KOPT-K1 (cell line): Measurements from ENCODE around the gene INTS7.
"Not testable (repeated sequence)": the region's sequence is repeated elsewhere in the genome, so short reads cannot be mapped to it uniquely, and the experiment has no call there.

Experiments
- H3K27ac ChIP-seq: fragments of 200-600 bp; sonication (generic); 2 replicates; pipeline ENCODE4 v1.5.1; 2016; ENCODE audit warnings: antibody characterized with exemption, mild to moderate bottlenecking, low read depth, low read length; ENCODE audit not compliant: poor library complexity, severe bottlenecking
- H3K36me3 ChIP-seq: fragments of 200-600 bp; sonication (generic); 2 replicates; pipeline ENCODE4 v1.5.1; 2017; ENCODE audit warnings: antibody characterized with exemption, mild to moderate bottlenecking, low read length, moderate library complexity; ENCODE audit not compliant: insufficient read depth
- H3K9me3 ChIP-seq: fragments of 200-600 bp; sonication (generic); 2 replicates; pipeline ENCODE4 v1.5.1; 2017; ENCODE audit warnings: antibody characterized with exemption, low read length, mild to moderate bottlenecking; ENCODE audit not compliant: insufficient read depth, poor library complexity, severe bottlenecking

The INTS7 gene

DNA sequence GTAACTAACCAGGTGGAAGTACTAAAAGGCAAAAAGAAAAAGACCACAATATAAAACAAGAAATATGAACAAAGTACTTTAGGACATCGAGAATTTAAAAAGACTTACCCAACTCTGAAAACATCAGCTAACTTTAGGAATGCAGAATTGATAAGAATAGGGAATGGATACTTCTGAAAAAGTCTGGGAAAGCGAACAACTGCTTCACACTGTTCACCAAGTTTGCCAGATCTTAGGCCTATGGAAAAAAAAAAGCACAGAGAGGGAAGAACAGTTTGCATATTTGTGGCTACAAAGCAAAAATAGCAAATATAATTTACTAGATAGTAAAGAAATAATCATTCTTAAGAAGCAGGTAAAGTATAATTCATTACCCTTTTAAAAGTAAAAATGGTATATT lies 14.4 kb downstream of the INTS7 start:
- H3K36me3 ChIP-seq: peaks cover 78% of the 10 kb centered on the region
- no peak overlapping the region for H3K27ac ChIP-seq
- peaks cover 16% of the 10 kb centered on the region for H3K9me3 ChIP-seq

GRCh38 chr1:212013672-212014071 lies 21.7 kb downstream of the INTS7 start:
- H3K27ac ChIP-seq: no peak overlapping the region
- H3K36me3 ChIP-seq: peaks cover 74% of the 10 kb centered on the region
- no peaks in the 10 kb centered on the region for H3K9me3 ChIP-seq

- no peak overlapping the region for H3K27ac ChIP-seq
- peaks cover 77% of the 10 kb centered on the region for H3K36me3 ChIP-seq
- no peaks in the 10 kb centered on the region for H3K9me3 ChIP-seq
These were observed 23.2 kb downstream of the INTS7 start for GRCh38 chr1:212012034-212012740.

- Histone ChIP-seq H3K36me3 (peaks cover 83% of the 10 kb centered on the region), H3K9me3 (no peaks in the 10 kb centered on the region), H3K27ac (peak overlapping the region; percentile 11)
These were observed 25.4 kb downstream of the INTS7 start for GRCh38 chr1:212010004-212010403.

DNA sequence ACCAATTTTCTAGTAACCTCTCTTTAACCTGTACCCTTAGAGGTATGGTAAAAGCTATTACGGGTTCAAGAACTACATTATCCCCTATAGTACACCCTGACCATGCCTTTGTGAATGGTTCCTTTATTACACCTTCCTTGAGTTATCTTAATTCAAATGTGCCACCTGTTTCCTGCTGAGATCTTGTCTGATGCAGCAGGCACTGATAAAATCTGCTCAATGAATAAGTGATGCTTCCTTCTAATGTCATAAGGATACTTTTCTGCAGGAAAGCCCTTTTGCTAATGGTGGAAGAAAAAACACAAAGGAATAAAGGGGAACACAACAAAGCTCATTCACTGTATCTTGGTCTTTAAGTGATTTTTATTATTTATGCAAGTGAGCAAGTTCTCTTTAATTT lies 25.8 kb downstream of the INTS7 start:
- peaks cover 87% of the 10 kb centered on the region for H3K36me3 ChIP-seq
- H3K9me3 ChIP-seq: no peaks in the 10 kb centered on the region
- no peak overlapping the region for H3K27ac ChIP-seq

DNA sequence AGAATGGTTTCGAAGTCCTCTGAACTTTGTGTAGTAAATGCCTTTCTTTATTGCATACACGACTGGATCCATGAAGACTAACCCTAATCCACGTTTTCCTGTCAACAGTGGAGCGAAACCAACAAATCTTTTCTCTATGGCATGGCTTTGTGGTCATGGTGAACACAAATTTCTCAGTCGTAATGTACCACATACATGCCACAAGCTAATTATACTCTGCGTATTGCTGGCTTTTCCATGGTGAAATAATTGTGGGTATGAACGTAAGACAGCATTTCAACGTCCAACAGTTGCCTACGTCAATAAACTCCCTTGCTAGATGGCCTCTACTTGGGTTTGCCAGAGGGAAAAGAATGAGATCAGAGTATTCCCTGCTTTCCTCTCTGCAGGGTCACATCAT lies 27.5 kb downstream of the INTS7 start:
- H3K36me3 ChIP-seq: peaks cover 90% of the 10 kb centered on the region
- no peaks in the 10 kb centered on the region for H3K9me3 ChIP-seq
- no peak overlapping the region for H3K27ac ChIP-seq

DNA sequence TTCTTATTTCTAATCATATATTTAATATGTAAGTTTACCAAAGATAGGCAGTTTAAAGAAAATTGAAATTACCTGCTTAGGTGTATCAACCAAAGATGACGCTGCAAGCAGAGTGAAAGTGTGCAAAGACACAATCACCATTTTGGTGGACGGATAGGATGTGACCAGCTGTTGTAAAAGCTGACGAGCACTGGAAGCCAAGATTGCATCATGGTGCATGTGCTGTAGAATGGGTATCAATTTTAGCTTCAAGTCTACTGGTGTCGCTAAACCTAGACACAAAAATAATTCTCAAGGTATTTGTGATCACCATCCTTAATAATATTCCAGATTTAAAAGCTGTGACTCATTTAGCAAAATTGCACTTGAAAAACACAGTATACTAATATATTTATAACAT lies 28.2 kb downstream of the INTS7 start:
- H3K9me3 ChIP-seq: no peaks in the 10 kb centered on the region
- no peak overlapping the region for H3K27ac ChIP-seq
- peaks cover 90% of the 10 kb centered on the region for H3K36me3 ChIP-seq

DNA sequence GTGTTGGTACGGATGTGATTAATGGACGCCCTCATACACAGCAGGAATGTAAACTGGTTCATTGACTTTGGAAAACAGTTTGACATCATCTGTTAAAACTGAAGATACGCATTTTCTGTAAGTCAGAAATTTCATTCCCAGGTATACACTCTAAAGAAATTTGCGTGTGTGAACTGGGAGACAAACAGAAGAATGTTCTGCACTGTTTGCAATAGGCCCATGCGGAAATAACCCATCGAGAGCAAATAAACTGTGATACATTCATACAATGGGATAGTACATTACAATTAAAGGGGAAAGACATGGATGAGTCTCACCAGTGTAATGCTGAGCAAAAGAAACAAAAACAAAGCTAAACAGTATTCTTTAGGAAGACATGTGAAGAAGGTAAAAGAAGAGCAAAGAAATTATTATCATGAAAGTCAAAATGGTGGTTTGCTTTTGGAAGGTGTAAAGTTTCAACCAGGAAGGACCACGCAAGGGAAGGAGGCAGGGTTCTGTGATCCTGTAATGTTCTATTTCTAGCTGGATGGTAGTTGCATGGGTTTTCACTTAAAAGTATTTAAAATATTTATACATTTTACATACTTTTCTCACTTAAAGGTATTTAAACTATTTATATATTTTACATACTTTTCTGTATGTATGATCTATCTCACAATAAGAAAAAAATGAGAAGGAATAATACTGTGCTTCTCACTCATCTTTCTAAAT lies 30.3 kb downstream of the INTS7 start:
- peaks cover 94% of the 10 kb centered on the region for H3K36me3 ChIP-seq
- no peak overlapping the region for H3K27ac ChIP-seq
- no peaks in the 10 kb centered on the region for H3K9me3 ChIP-seq

- H3K9me3 ChIP-seq: no peaks in the 10 kb centered on the region
- peaks cover 93% of the 10 kb centered on the region for H3K36me3 ChIP-seq
- no peak overlapping the region for H3K27ac ChIP-seq
These were observed 32.8 kb downstream of the INTS7 start for GRCh38 chr1:212002536-212002935.

DNA sequence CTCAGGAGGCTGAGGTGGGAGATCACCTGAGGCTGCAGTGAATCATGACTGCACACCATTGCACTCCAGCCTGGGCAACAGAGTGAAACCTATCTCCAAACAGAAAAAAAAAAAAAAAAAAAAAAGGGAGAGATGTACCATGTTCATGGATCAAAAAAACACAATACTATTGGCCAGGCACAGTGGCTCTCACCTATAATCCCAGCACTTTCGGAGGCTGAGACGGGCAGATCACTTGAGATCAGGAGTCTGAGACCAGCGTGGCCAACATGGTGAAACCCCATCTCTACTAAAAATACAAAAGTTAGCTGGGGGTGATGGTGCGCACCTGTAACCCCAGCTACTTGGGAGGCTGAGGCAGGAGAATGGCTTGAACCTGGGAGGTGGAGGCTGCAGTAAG lies 37.9 kb downstream of the INTS7 start:
- not testable (repeated sequence) for H3K27ac ChIP-seq, H3K9me3 ChIP-seq
- peaks cover 86% of the 10 kb centered on the region for H3K36me3 ChIP-seq

- Histone ChIP-seq H3K36me3 (peaks cover 81% of the 10 kb centered on the region), H3K27ac (no peak overlapping the region), H3K9me3 (no peaks in the 10 kb centered on the region)
These were observed 43.7 kb downstream of the INTS7 start for GRCh38 chr1:211991695-211992094.

DNA sequence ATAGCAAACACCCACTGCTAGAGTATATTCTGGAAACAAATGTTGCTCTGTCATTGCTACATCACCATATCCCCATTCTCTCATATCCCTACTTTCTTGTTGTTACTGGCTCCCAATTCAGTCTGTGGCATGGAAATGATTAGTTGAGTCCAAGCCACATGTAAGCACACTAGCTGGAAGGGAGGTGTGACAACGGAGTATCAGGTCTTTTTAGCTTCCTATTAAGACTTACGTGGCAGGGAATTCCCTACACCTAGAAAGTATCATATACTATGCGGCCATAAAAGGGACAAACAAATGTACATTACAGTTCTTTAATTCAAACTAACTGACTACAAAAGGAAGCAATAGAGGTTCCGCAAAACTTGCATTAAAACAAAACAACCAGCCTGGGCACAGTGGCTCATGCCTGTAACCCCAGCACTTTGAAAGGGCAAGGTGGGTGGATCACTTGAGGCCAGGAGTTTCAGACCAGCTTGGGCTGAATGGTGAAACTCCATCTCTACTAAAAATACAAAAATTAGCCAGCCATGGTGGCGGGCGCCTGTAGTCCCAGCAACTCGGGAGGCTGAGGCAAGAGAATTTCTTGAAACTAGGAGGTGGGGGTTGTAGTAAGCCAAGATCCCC lies 48.6 kb downstream of the INTS7 start:
- Histone ChIP-seq H3K36me3 (peaks cover 92% of the 10 kb centered on the region), H3K9me3 (no peaks in the 10 kb centered on the region), H3K27ac (no peak overlapping the region)

- Histone ChIP-seq H3K9me3 (no peaks in the 10 kb centered on the region), H3K36me3 (peaks cover 93% of the 10 kb centered on the region), H3K27ac (no peak overlapping the region)
These were observed 49.6 kb downstream of the INTS7 start for GRCh38 chr1:211985556-211986264.

GRCh38 chr1:211978596-211978995 lies 56.8 kb downstream of the INTS7 start:
- H3K9me3 ChIP-seq: no peaks in the 10 kb centered on the region
- peaks cover 100% of the 10 kb centered on the region for H3K36me3 ChIP-seq
- H3K27ac ChIP-seq: no peak overlapping the region
